Heart right ventricle (tissue), 16 donors: ENCODE results near the gene SLC1A2. TPM values are rescaled to one million over a fixed set of nuclear protein-coding genes. Genes with fewer than 3 reads are reported as not detected.

Experiments used
- ATAC-seq, 8 donors: fragments of 200-7000 bp; cut with Tn5 transposase; one replicate each; pipeline ENCODE4 v1.9.1; 2020; ENCODE audit warnings: mild to moderate bottlenecking in 8 of 8, moderate library complexity in 8 of 8, moderate number of reproducible peaks in 1 of 8
- DNase-seq, 2 donors: peaks; one replicate each; pipeline ENCODE4 v3.0.0-alpha.2; 2020
- H3K27ac ChIP-seq, 10 donors: fragments of 200-600 bp; sonication (generic) in 2 of 10; one replicate each; pipeline versions ENCODE4 v1.5.0 to v1.8.0; 2020 to 2022; ENCODE audit warnings: mild to moderate bottlenecking in 3 of 10
- H3K27me3 ChIP-seq, 7 donors: fragments of 200-600 bp; one replicate each; pipeline ENCODE4 v1.8.0; 2021 to 2022; ENCODE audit warnings: mild to moderate bottlenecking in 2 of 7
- H3K36me3 ChIP-seq, 9 donors: fragments of 200-600 bp; sonication (generic) in 1 of 9; one replicate each; pipeline versions ENCODE4 v1.5.0 to v1.8.0; 2020 to 2022; ENCODE audit warnings: mild to moderate bottlenecking in 2 of 9
- H3K4me1 ChIP-seq, 9 donors: fragments of 200-600 bp; sonication (generic) in 1 of 9; one replicate each; pipeline versions ENCODE4 v1.5.0 to v1.8.0; 2020 to 2022; ENCODE audit warnings: mild to moderate bottlenecking in 4 of 9
- H3K4me3 ChIP-seq, 10 donors: fragments of 200-600 bp; sonication (generic) in 2 of 10; one replicate each; pipeline versions ENCODE4 v1.5.0 to v1.8.0; 2020 to 2022; ENCODE audit warnings: mild to moderate bottlenecking in 7 of 10, moderate library complexity in 2 of 10
- H3K9me3 ChIP-seq, 11 donors: fragments of 200-600 bp in 10 of 11; sonication (generic) in 2 of 11; one replicate each; pipeline versions ENCODE4 v1.5.0 to v1.8.0; 2013 to 2022; ENCODE audit warnings: mild to moderate bottlenecking in 2 of 11, control low read depth in 1 of 11, moderate library complexity in 1 of 11
- WGBS, 2 donors: extraction: QIAGEN DNeasy Blood & Tissue Kit; methylation state at CpG; one replicate each; pipeline ENCODE4 v1.1.7; 2013; ENCODE audit warnings: inconsistent platforms in 1 of 2; 5-methylcytosine and 5-hydroxymethylcytosine counted together
- intact Hi-C, 10 donors: fragments of 100-400 bp; cut with DNase I; formaldehyde crosslinking; loops; one replicate each; pipeline versions ENCODE4 v1.11.1 to v1.14.2; 2022
- polyA plus RNA-seq, 2 donors: library from polyadenylated mRNA; stranded (reverse); fragments of 200-250 nt; gene quantifications; one replicate each; pipeline ENCODE4 v1.2.3, GENCODE V29; 2013
- total RNA-seq, 10 donors: library from RNA; stranded (reverse); fragmentation: NEBNext Ultra II Directional in 3 of 10; extraction: Animal tissue kit (Norgen Biotek cat#: 25700) in 3 of 10; gene quantifications; one replicate each; pipeline versions ENCODE4 v1.2.1 to v1.2.4, GENCODE V29; 2021 to 2023
- TF ChIP-seq, protein P1 (sequence below), 9 donors: fragments of 200-600 bp; sonication (generic) in 2 of 9; IDR thresholded peaks; one replicate each; pipeline versions ENCODE4 v1.5.0 to v1.8.0; 2021 to 2022; ENCODE audit warnings: antibody characterized with exemption in 9 of 9, mild to moderate bottlenecking in 5 of 9, moderate library complexity in 1 of 9
- donor health status: Arrhythmogenic right ventricular cardiomyopathy.
- donor health status: ischemic (EF 13 %, LVEDD 7.1; RV severe dilation, severe dysfunction).
- donor health status: healthy with polysubstance abuse.
- donor health status: DM: no; HTN: yes; CAD: no.
- donor health status: DM: no; HTN: no; CAD: no.
- donor health status: ischemic (EF 25% LVEDD 6.9; RV normal size, moderate dysfunction).
- donor health status: ischemic (EF 25% LVEDD 5.7; RV mildly dilated, moderate dysfunction).
- donor health status: healthy.
- donor health status: DM: yes; HTN: yes; CAD: no.
- donor health status: Ischemic cardiomyopathy.
- donor health status: ischemic (EF 35%, LVEDD 5.7; RV mildly dilated, moderate dysfunction).
- donor health status: nonischemic (EF 11% LVEDD 7.7; RV severe dilation, severe dysfunction).
- donor health status: DM: yes; HTN: yes; CAD: no.
- donor health status: PGD.
- donor health status: ischemic (EF 29% LVEDD 5.4; RV normal size, mild dysfunction).
- donor health status: nonischemic (EF 23%, LVEDD 6.1; RV moderate dilation, normal function).

The SLC1A2 gene
- total and polyA plus RNA-seq, 12 donors = 0.29 to 25.8 (median 3.4) TPM

- Histone ChIP-seq H3K4me1 (peaks cover 0 to 43% (median 0%) of the 10 kb centered on the region in 9 donors), H3K36me3 (no peaks in the 10 kb centered on the region), H3K4me3 (no peak overlapping the region), H3K27me3 (no peaks in the 10 kb centered on the region), H3K27ac (peak overlapping the region in 1 of 10 donors; percentile 77), H3K9me3 (peaks cover 0 to 22% (median 4%) of the 10 kb centered on the region in 11 donors)
- ATAC-seq = no peak
- TF ChIP-seq, protein P1, sequence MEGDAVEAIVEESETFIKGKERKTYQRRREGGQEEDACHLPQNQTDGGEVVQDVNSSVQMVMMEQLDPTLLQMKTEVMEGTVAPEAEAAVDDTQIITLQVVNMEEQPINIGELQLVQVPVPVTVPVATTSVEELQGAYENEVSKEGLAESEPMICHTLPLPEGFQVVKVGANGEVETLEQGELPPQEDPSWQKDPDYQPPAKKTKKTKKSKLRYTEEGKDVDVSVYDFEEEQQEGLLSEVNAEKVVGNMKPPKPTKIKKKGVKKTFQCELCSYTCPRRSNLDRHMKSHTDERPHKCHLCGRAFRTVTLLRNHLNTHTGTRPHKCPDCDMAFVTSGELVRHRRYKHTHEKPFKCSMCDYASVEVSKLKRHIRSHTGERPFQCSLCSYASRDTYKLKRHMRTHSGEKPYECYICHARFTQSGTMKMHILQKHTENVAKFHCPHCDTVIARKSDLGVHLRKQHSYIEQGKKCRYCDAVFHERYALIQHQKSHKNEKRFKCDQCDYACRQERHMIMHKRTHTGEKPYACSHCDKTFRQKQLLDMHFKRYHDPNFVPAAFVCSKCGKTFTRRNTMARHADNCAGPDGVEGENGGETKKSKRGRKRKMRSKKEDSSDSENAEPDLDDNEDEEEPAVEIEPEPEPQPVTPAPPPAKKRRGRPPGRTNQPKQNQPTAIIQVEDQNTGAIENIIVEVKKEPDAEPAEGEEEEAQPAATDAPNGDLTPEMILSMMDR (IDR thresholded peaks at IDR 0.05) = no peak
- intact Hi-C loops = loop anchor here in 8 of 10 donors (2.0 to 10.0 kb wide), 8 partner anchors 147 to 313 kb away; no protein-coding TSS in a partner anchor
- 93 to 94% methylated on average over 1 of the region's 1 CpG for WGBS, 2 donors
- DNase-seq = no peak
These were observed 182.0 kb downstream of the SLC1A2 start for GRCh38 chr11:35237351-35237750.

GRCh38 chr11:35236667-35237003, 182.7 kb downstream of the SLC1A2 start:
- Histone ChIP-seq H3K4me3 (no peak overlapping the region), H3K9me3 (peaks cover 0 to 22% (median 4%) of the 10 kb centered on the region in 11 donors), H3K27ac (peak overlapping the region in 1 of 10 donors; percentile 77), H3K27me3 (no peaks in the 10 kb centered on the region), H3K4me1 (peaks cover 0 to 43% (median 0%) of the 10 kb centered on the region in 9 donors), H3K36me3 (peaks cover 0 to 6% (median 0%) of the 10 kb centered on the region in 9 donors)
- DNase-seq (no peak), ATAC-seq (peak in 4 of 8 donors; percentile 29 to 58 (median 52))
- WGBS, 2 donors = 85 to 88% methylated on average over 5 of the region's 5 CpGs
- TF ChIP-seq, protein P1 (IDR thresholded peaks at IDR 0.05) = no peak
- intact Hi-C loops = loop anchor here in 8 of 10 donors (2.0 to 10.0 kb wide), 8 partner anchors 148 to 312 kb away; no protein-coding TSS in a partner anchor

- TF ChIP-seq, protein P1 (IDR thresholded peaks at IDR 0.05) = no peak
- DNase-seq = no peak
- WGBS, 2 donors = 85 to 88% methylated on average over 4 of the region's 4 CpGs
- ATAC-seq = no peak
- Histone ChIP-seq H3K27me3 (no peaks in the 10 kb centered on the region), H3K4me1 (peaks cover 0 to 43% (median 0%) of the 10 kb centered on the region in 9 donors), H3K27ac (peak overlapping the region in 1 of 10 donors; percentile 77), H3K9me3 (peaks cover 0 to 22% (median 4%) of the 10 kb centered on the region in 11 donors), H3K36me3 (peaks cover 0 to 11% (median 0%) of the 10 kb centered on the region in 9 donors), H3K4me3 (no peak overlapping the region)
- intact Hi-C loops = loop anchor here in 8 of 10 donors (2.0 to 10.0 kb wide), 8 partner anchors 149 to 311 kb away; no protein-coding TSS in a partner anchor
These were observed 183.3 kb downstream of the SLC1A2 start for GRCh38 chr11:35235936-35236666.

DNA sequence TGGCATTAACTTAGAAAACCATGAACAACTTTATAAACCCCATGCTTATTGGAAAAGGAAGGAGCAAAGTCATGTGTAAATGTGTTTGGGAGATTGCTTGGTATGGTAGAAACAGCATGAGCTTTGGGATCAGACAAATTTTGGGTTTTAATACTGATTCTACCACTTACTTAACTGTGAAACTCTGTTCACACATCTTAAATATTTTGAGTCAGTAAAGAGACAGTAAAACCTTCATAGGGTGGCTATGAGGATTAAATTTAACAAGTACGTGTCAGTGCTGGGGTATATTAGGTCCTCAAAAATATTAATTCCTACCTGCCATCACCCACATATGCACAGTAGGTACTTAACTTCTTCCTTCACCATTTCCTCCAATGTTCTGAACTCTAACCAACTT, 183.9 kb downstream of the SLC1A2 start:
- Histone ChIP-seq H3K4me1 (peaks cover 0 to 43% (median 0%) of the 10 kb centered on the region in 9 donors), H3K9me3 (peaks cover 0 to 22% (median 4%) of the 10 kb centered on the region in 11 donors), H3K36me3 (peaks cover 0 to 17% (median 0%) of the 10 kb centered on the region in 9 donors), H3K4me3 (no peak overlapping the region), H3K27ac (peak overlapping the region in 1 of 10 donors; percentile 77), H3K27me3 (no peaks in the 10 kb centered on the region)
- intact Hi-C loops = loop anchor here in 8 of 10 donors (5.0 to 10.0 kb wide), 7 partner anchors 149 to 311 kb away; no protein-coding TSS in a partner anchor
- TF ChIP-seq, protein P1 (IDR thresholded peaks at IDR 0.05) = no peak
- ATAC-seq (no peak), DNase-seq (no peak)
- WGBS, 2 donors = 35 to 63% methylated on average over 1 of the region's 1 CpG
